DMS53 treated with DMSO at 0.1 percent for 48 hours (cell line): ENCODE results near the gene SLC22A3.
"Not testable (repeated sequence)": the region's sequence is repeated elsewhere in the genome, so short reads cannot be mapped to it uniquely, and the experiment has no call there.

ENCODE experiments used
- DNase-seq: peaks from one replicate; lab custom pipeline; 2025; ENCODE audit not compliant: unreplicated experiment; lab: John Stamatoyannopoulos, UW

The SLC22A3 gene

DNA sequence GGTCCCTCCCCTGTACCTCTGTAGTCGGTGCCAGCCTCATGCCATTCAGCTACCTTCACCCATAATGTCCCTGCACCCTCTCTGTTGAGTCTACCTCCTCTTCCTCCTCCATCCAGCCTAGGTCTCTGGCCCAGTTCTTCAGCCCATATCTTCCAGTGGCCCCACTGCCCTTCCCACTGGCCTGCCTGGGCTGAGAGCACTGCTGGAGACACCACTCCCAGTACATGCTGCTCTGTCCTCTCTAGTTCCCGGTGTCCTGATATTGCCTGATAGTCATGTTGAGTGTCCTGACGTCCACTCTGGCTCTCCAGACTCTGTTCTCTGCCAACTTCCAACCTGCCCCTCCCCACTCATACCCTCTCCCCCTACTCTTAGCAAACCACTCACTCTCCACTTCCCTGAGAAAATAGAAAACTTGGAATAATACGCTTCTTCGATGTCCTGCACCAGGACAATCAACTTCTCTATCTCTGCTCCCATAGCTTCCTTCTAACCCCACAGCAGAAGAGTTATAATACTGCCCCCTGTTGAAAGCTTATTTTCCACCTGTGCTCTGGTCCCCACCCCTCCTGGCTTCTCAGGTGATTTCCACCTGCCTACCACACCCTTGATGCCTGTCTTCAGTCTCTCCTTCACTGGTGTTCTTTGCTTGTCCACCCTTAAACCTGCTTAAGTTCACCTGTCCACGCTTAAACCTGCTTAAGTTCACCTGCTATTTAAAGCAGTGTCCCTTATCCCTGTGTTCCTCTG is 19.8 kb downstream of the SLC22A3 start:
- DNase-seq: no peak

DNA sequence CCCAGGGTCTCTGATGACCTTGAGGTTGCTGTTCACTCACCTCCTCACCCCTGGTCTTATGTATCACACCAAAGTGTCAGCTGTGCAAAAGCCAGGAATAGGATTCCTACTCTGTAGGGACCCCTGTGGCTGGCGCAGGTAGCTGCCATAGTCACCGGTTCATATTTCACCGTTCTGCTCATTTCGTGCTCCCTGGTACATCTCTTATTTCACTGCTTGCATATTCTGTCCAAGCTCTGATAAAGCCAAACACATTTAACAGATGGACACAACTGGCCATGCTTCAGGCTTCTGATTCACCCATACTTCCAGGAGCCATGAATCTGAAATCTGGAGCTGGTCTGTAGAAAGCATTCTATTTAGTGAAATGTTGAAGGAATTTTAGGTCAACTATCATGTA is 20.5 kb downstream of the SLC22A3 start:
- no peak for DNase-seq

DNA sequence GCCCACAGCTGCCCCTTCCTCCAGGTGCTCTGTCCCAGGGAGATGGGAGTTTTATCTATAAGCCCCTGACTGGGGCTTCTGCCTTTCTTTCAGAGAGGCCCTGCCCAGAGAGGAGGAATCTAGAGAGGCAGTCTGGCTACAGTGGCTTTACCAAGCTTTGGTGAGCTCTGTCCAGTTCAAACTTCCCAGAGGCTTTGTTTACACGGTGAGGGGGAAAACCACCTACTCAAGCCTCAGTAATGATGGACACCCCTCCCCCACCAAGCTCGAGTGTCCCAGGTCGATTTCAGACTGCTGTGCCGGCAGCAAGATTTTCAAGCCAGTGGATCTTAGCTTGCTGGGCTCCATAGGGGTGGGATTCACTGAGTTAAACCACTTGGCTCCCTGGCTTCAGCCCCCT is 25.4 kb downstream of the SLC22A3 start:
- DNase-seq: not testable (repeated sequence)

DNA sequence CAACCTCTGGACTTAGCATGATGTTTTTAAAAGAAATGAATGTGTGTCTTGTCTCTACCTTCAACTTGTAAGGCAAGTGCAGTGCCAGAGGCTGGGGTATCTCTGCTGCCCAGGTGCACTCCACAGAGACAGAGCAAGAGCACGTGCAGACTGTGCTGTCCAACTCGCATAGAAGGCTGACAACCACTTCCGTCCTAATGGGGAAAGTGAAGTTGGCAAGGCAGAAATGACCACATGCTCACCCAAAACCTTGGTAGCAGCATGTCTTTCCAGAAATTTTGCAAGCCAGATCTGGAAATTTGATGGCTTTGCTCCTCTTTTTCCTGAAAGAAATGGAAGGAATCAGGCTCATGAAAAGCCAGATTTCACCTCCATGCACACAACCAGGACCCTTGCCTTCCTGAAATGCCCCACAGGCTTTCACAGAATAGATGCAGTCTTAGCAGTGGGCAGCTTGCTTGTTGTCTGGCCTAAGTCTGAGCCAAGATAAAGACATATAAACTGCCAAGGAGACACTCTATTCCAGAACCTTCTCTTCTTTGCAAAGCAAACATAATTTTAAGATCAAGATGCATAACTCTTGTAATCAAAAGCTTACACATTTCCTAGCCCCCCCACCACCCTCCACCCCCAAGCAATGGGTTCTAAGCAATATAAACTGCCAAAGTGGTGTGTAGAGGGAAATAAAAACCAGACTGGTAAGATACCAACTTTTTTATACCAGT is 26.8 kb downstream of the SLC22A3 start:
- no peak for DNase-seq

DNA sequence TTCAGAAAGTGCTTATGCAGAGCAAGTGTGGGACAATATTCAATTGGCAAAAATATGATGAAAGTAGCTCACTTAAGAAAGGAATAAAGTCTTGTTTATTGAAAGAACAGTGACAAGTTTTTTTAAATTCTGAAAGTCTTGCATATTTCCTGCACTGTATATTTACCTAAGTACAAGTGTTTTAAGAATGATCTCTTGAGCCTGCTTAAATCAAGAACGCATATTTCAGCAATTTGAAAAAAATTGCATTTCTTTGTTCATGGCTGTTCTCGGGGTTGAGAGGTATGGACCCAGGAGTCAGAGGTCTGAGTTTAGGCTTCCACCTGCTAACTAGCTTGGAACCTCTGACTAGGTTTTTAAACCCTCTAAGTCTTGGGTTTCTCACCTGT is 27.4 kb downstream of the SLC22A3 start:
- no peak for DNase-seq

DNA sequence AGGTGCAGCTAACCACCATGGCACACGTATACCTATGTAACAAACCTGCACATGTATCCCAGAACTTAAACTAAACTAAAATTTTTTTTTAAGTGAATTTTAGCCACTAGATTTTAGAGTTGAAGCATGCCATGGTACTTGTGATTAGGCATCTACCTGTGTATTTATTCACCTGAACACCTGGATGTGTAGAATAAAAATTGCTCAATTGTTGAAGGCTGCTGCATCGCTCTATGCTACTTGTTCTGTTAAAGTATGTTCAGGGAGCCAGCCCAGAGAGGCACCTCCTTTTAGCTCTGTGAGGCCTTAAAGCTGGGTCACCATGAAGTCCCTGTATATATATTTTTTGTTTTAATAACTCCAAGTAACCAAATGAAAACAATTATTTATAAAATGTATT is 28.3 kb downstream of the SLC22A3 start:
- no peak for DNase-seq

DNA sequence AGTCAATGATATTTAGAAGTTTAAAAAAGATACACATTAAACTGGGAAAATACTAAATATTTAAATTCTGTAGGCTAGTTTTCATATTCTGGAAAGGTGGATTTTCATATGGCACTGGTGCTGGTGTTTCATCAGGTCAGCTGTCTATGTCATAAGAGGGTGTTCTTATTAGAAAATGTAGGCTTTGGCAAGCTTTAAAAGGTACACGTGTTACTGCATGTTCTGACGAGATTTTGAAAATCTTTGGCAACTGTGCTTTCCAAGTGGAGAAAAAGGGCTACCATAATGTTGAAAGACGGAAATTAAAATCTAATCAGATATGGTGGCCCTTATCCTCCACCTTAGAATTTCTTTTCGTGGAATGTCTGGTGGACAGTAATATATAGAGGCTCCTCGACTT is 30.0 kb downstream of the SLC22A3 start:
- no peak for DNase-seq

DNA sequence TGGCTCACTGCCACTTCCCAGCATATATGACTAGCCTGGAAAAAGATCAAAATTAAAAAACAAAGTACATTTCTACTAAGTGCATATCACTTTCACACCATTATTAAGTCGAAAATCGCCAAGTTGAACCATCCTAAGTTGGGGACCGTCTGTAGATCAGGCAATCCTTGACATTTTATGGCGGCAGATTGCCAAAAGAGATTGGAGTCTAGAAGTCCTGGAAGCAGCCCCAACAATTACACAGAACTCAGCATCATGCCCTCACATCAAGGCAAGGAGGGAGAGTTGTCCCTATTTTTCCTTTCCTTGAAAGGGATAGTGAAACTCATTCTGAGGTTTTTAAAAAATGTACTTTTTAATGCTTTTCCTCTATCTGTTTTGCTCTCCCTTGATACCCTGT is 30.7 kb downstream of the SLC22A3 start:
- DNase-seq: no peak

DNA sequence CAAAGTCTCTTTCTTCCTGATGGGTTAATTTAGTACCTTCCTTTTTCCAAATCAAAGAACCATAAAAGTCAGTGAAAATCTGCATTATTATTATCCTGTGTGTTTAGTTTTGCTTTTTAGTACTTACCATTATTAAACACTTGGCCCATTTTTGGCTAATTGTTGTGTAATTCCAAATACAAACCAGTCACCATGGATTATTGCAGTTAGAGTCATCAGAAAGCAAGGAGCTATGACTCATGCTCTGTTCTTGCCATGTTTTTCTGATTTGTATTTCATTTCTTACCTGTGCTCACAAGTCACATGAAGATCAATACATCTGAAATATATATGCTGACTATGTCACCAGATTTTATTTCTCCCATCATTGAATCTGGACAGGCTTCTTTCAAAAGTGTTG is 31.3 kb downstream of the SLC22A3 start:
- no peak for DNase-seq

DNA sequence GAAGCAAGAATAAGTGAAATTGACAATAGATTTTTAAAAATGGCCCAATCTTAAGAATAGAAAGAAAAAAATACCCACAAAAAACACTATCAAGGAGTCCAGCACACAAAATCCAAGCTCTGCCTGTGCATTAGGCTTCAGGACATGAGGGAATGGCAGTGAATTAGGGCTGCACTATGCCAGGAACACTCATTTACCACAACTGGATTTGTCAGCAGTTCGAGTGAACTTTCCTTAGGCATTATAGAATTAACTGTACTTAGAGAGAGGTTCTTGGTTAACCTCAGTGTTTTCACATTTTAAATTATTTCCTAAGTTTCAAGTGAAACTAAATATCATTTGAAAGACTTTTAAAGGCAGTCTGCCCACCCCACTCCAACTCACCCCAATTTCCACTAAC is 34.8 kb downstream of the SLC22A3 start:
- DNase-seq: no peak

DNA sequence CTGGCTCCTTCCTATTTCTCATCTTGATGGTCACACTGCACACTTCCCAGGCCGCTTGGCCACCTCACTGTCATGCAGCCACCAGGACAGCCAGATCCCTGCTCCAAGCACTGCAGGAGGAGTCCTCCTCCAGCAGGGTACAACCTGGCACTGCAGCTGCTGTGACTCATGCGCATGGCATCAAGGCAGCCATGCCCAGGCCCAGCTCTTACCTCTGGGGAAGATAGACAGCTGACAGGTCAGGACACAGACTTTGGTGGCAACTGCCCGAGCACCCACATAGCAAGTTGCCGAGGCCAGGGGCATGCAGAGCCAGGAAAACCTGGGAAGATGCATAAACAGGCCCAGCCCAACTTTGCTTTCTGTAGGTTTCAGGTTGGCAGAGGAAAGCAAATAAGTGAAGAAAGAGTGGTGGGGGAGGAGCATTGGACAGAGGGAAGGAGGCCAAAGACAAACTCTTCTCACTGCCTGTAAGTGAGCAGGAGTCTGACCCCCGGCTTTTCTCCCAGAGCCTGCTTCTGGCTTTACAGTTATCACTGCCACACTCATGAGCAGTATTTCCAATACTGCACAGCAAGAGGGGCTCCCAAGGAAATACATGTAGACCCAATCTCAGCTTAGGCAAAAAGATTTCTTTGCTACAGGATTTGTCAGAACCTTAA is 38.8 kb downstream of the SLC22A3 start:
- peak; percentile 36 for DNase-seq

DNA sequence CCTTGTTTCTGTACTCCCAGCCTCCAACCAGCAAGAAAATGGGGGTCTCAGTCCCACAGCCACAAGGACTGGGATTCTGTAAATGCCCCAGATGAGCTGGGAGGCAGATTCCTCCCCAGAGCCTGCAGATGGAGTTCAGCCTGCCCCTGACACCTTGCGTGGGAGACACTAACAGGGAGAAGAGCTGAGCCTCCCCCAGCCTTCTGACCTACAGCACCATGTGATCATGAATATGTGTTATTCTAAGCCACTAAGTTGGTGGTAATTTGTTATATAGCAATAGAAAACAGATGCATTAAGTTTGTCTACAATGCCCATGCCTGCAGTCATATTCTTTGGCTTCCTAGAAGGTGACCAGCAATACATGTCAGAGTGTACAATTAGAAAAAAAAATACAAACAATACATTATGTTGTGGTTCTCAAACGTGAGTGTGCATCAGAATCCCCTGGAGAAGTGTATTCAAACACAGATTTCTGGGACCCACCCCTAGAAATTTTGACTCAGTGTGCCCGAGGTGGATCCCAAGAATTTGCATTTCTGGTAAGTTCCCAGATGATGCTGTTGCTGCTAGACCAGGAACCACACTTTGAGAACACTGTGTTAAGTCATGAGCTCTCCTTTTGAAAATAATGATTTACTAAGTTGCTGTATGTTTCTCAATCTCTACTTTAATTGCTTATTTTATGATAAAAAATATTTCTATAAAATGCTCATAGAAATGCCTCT is 39.9 kb downstream of the SLC22A3 start:
- DNase-seq: no peak

DNA sequence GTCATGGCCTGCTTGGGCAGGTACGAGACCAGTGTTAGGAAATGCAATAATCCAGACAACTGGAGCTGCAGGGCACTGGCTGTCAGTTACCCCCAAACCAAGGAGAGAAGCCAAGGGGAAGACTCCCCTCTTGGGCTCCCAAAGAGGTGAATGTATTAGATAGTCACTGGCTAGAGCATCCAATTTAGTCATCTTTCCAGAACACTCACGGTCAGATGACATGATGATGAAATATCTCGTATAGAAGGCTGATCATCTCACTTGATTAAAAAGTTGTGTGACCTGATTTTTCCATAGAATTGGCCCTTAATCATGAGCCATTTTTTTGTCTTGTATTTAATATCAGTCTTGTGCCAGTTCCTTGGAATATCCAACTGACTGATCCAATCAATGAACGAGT is 40.7 kb downstream of the SLC22A3 start:
- DNase-seq: no peak

DNA sequence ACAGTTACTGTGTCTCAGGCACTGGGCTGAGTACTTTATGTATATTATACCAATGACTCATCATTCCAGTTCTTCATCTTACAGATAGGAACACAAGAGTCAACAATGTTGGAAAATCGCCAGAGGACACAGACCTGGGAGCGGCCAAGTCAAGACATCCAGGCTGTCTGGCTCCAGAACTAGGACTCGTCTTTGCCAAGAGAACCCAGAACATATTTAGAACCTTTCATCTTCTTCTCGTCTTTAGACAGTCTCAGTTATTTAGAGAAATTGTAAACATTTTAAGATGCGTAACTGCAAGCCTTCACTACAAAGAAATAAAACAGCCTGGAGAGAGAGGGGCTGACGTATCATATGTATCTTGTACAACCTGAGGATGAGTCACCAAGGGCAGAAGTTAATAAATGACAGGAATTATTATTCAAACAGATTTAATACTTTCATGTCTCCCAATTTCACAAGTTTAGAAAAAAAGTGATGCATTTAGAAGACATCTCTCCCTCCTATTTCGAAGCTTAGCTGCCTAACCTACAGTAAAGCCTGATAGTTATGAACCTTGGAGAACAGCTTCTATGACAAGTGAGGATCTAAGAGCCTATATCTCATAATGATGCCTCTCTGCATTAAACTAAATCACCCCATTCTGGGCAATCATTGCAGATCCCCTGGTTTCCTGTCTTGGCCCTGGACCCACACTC is 43.4 kb downstream of the SLC22A3 start:
- peak; percentile 82 for DNase-seq

DNA sequence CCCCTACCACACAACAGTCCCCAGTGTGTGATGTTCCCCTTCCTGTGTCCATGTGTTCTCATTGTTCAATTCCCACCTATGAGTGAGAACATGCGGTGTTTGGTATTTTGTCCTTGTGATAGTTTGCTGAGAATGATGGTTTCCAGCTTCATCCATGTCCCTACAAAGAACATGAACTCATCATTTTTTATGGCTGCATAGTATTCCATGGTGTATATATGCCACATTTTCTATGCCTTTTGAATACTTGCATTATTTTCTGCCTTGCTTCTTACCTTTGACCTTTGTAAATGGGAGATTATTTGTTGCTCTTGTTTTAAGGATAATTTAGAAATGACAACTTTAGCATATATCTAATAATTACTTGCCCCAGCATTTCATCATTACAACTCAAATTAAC is 45.3 kb downstream of the SLC22A3 start:
- not testable (repeated sequence) for DNase-seq

DNA sequence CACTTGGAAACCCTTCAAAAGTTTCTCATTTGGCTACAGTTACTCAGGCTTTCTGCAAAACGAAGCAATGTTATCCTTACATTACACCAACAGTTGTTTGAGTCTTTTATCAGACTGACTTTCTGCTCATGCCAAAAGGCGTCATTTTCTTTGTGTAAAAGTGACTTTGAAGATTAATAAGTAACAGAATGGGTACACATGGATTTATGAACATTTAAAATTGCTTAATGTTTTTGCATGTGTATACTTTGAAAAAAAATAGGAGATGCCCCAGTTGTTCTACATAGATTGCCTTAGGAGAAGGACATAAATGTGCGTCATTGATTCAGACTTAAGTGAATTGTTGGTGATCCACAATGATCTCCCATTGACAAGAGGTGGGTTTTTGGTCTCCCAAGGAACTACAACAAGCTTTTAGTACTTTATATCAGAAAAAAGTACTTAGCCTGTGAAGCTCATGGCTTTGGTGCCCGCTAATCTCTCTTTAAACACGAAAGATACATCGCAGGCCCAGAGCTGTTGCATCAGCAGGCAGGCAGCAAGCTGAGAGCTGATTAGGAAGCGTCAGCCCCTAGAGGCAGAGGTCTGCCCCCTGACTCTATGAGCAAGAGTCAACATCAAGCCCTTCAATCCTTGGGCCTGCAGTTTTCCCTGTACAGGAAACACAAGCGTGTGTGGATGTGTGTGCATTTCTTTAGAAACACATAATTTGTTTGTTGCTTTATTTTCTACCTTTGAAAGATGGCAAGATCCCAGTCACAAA is 45.9 kb downstream of the SLC22A3 start:
- DNase-seq: no peak

DNA sequence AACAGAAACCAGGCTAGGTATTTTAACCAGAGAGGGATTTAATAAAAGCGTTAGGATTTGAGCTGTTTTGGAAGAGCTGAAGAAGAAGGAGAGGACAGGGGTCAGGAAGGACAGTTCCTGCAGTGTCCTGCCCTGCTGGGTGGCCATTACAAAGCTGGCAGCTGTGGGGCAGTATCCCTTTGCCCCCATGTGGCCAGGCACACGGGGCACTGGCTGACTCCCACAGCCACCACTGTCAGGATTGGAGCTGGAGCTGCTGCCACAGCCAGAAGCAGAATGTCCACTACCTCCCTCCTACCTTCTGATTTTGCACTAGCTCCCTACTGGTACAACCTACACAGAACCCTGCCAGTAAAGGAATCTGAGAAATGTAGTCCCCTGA is 46.5 kb downstream of the SLC22A3 start:
- no peak for DNase-seq

DNA sequence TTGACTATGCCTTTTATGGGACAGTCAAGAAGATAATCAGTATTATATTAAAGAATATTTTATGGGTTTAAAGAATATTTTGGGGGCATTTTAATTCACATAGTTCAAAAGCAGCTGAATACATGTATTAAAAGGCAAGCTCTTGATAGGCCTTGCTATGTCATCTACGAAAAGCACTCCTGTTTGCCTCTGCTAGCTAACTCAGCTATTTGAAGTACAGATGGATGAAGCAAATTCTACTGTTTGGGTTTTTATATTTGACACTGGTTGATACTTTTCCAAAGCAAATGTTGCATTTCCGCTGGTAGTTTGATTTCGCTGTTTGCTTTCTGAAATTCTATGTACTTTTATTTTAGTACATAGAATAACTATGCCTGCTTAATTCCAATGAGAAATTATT is 47.0 kb downstream of the SLC22A3 start:
- no peak for DNase-seq

DNA sequence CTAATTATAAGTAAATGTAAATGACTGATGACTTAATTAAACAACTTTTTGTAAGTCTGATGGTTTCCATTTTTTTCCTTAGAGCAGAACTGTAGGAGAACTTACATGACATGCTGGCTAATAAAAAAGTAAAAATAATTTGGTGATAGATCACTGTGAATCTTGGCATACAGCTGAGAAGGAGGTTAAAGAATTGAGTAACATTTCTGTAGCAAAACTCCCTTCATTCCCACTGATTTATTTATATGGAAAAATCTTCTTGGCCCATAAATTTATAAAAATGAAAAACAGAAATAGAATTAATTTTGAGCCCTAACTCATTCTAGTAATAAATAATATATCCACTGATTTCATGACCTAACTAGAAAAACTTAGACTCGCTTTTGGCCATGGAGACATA is 48.1 kb downstream of the SLC22A3 start:
- no peak for DNase-seq

DNA sequence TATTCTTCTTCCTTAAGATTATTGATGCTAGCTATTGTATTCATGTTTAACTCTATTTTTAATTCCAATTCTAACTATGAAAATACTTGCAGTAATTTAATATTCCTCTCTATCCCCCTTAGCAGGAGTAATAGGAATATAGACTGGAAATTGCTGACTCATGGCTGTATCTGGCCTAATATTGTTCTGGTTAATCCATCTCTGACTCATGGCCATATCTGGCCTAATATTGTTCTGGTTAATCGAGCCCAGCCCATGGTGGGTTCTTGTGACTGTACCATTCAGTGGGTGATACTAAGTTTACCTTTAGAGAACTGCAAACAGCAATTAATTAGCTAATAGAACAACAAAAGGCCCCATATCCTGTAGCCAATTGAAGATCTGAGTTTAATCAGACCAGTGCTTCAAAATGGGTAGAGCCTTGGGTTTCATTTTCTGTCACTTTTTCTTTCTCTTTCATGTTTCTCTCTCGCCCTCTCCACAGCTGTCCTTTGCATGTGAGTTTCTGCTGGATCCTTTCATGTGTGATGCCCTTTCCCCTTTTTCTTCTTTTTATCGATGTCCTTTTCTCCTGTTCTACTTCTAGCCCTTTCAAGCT is 50.6 kb downstream of the SLC22A3 start:
- no peak for DNase-seq
